Choroid plexus epithelial cell (primary cell): ENCODE data around the gene ADRA2A.

ENCODE experiments used
- DNase-seq: peaks from one replicate; pipeline ENCODE4 v3.0.0-alpha.2; 2010; ENCODE audit warnings: low read depth
- H3K4me3 ChIP-seq: 2 replicates; pipeline ENCODE4 v1.5.1; 2011; ENCODE audit warnings: low read depth, mild to moderate bottlenecking, control low read depth, low read length, moderate library complexity
- CTCF ChIP-seq: conservative IDR thresholded peaks from 2 replicates; pipeline ENCODE4 v1.5.1; 2011; ENCODE audit warnings: low read depth, mild to moderate bottlenecking, control low read depth, inconsistent platforms, low read length, moderate library complexity

Gene ADRA2A

GRCh38 chr10:111116211-111116610 lies 39.4 kb downstream of the ADRA2A start:
- DNase-seq, result no peak
- no peak overlapping the region for H3K4me3 ChIP-seq
- no peak for TF ChIP-seq CTCF

- DNase-seq, result no peak
- no peak for TF ChIP-seq CTCF
- no peak overlapping the region for H3K4me3 ChIP-seq
Measured at GRCh38 chr10:111116762-111117445, 40.1 kb downstream of the ADRA2A start.

- H3K4me3 ChIP-seq, result no peak overlapping the region
- no peak for DNase-seq
- TF ChIP-seq CTCF, result no peak
Measured at GRCh38 chr10:111117528-111118277, 40.9 kb downstream of the ADRA2A start.

GRCh38 chr10:111118758-111119157 lies 41.9 kb downstream of the ADRA2A start:
- no peak overlapping the region for H3K4me3 ChIP-seq
- no peak for TF ChIP-seq CTCF
- DNase-seq, result no peak

- DNase-seq, result no peak
- TF ChIP-seq CTCF, result no peak
- no peak overlapping the region for H3K4me3 ChIP-seq
Measured at GRCh38 chr10:111119637-111120036, 42.8 kb downstream of the ADRA2A start.

- DNase-seq, result no peak
- no peak for TF ChIP-seq CTCF
- H3K4me3 ChIP-seq, result no peak overlapping the region
Measured at GRCh38 chr10:111122127-111122526, 45.3 kb downstream of the ADRA2A start.

GRCh38 chr10:111123883-111124282 lies 47.1 kb downstream of the ADRA2A start:
- no peak for DNase-seq
- TF ChIP-seq CTCF, result no peak
- no peak overlapping the region for H3K4me3 ChIP-seq
